HEK293T (cell line): ENCODE data around the gene LIME1.

ENCODE experiments used
- CTCF ChIA-PET: fragments of 350-600 bp; formaldehyde crosslinking; extraction: SDS; loops from one replicate; lab custom pipeline; 2021; ENCODE audit warnings: antibody characterized with exemption, inconsistent platforms; lab: Yijun Ruan, JAX
- POLR2A ChIA-PET: fragments of 350-600 bp; formaldehyde crosslinking; extraction: SDS; loops from one replicate; lab custom pipeline; 2020; ENCODE audit warnings: antibody characterized with exemption, inconsistent platforms; lab: Yijun Ruan, JAX
- DNase-seq: peaks from one replicate; pipeline ENCODE4 v3.0.0; 2012; ENCODE audit warnings: mixed read lengths; ENCODE audit errors: extremely low spot score
- ARNT ChIP-seq: fragments of 450-650 bp; IDR thresholded peaks from 2 replicates; pipeline ENCODE4 v1.6.1; 2017; ENCODE audit warnings: mild to moderate bottlenecking
- BHLHE40 ChIP-seq: fragments of 450-650 bp; IDR thresholded peaks from 2 replicates; pipeline ENCODE4 v1.6.1; 2016; ENCODE audit warnings: mild to moderate bottlenecking, moderate library complexity, borderline replicate concordance
- CTBP1 ChIP-seq: fragments of 450-650 bp; IDR thresholded peaks from 2 replicates; pipeline ENCODE4 v1.6.1; 2016; ENCODE audit warnings: borderline replicate concordance
- ELF4 ChIP-seq: fragments of 450-650 bp; IDR thresholded peaks from 2 replicates; pipeline ENCODE4 v1.6.1; 2017; ENCODE audit warnings: antibody characterized with exemption
- FOXA1 ChIP-seq: fragments of 450-650 bp; IDR thresholded peaks from 2 replicates; pipeline ENCODE4 v1.6.1; 2016; ENCODE audit warnings: mild to moderate bottlenecking
- FOXK2 ChIP-seq: fragments of 450-650 bp; IDR thresholded peaks from 2 replicates; pipeline ENCODE4 v1.6.1; 2016; ENCODE audit warnings: mild to moderate bottlenecking
- FOXM1 ChIP-seq: fragments of 450-650 bp; IDR thresholded peaks from 2 replicates; pipeline ENCODE4 v1.6.1; 2017; ENCODE audit warnings: mild to moderate bottlenecking, borderline replicate concordance
- HDGF ChIP-seq: fragments of 450-650 bp; IDR thresholded peaks from 2 replicates; pipeline ENCODE4 v1.6.1; 2017; ENCODE audit warnings: antibody characterized with exemption, borderline replicate concordance
- L3MBTL2 ChIP-seq: fragments of 450-650 bp; conservative IDR thresholded peaks from 2 replicates; pipeline ENCODE4 v1.6.1; 2016; ENCODE audit warnings: mild to moderate bottlenecking
- LEF1 ChIP-seq: fragments of 450-650 bp; IDR thresholded peaks from 2 replicates; pipeline ENCODE4 v1.6.1; 2017; ENCODE audit warnings: mild to moderate bottlenecking, borderline replicate concordance
- NFRKB ChIP-seq: fragments of 450-650 bp; IDR thresholded peaks from 2 replicates; pipeline ENCODE4 v1.6.1; 2016; ENCODE audit warnings: mild to moderate bottlenecking, moderate library complexity
- PKNOX1 ChIP-seq: fragments of 450-650 bp; IDR thresholded peaks from 2 replicates; pipeline ENCODE4 v1.6.1; 2016
- SP1 ChIP-seq: fragments of 450-650 bp; IDR thresholded peaks from 2 replicates; pipeline ENCODE4 v1.6.1; 2017
- SUZ12 ChIP-seq: fragments of 450-650 bp; IDR thresholded peaks from 2 replicates; pipeline ENCODE4 v1.6.1; 2016; ENCODE audit warnings: mild to moderate bottlenecking
- TARDBP ChIP-seq: fragments of 450-650 bp; IDR thresholded peaks from 2 replicates; pipeline ENCODE4 v1.6.1; 2016
- ZNF384 ChIP-seq: fragments of 450-650 bp; IDR thresholded peaks from 2 replicates; pipeline ENCODE4 v1.6.1; 2016

The LIME1 gene

GRCh38 chr20:63701051-63701328, 35.5 kb upstream of the LIME1 start:
- DNase-seq = peak; percentile 4
- TF ChIP-seq PKNOX1 (no peak), BHLHE40 (no peak), CTBP1 (no peak), L3MBTL2 (no peak), ZNF384 (no peak), FOXM1 (no peak), LEF1 (no peak), NFRKB (no peak), SUZ12 (no peak), ELF4 (no peak), FOXA1 (no peak), TARDBP (no peak), SP1 (no peak)
- CTCF ChIA-PET = no interaction called here
- POLR2A ChIA-PET = interaction anchor here (1.0 kb wide), 1 partner anchor 48 kb away, joined by 3 read pairs; the partner anchor contains the start of gene STMN3

GRCh38 chr20:63701329-63702035, 35.0 kb upstream of the LIME1 start:
- POLR2A ChIA-PET = interaction anchor here (1.0 kb wide), 1 partner anchor 48 kb away, joined by 3 read pairs; the partner anchor contains the start of gene STMN3
- CTCF ChIA-PET = no interaction called here
- no peak for TF ChIP-seq ZNF384
- TF ChIP-seq SUZ12 = no peak
- TF ChIP-seq ARNT = no peak
- TF ChIP-seq CTBP1 = no peak
- TF ChIP-seq FOXK2 = no peak
- no peak for TF ChIP-seq FOXA1
- TF ChIP-seq FOXM1 = no peak
- TF ChIP-seq PKNOX1 = no peak
- no peak for TF ChIP-seq SP1
- TF ChIP-seq LEF1 = no peak
- no peak for TF ChIP-seq L3MBTL2
- peak; percentile 4 for DNase-seq

GRCh38 chr20:63702036-63702665, 34.3 kb upstream of the LIME1 start:
- DNase-seq = peak; percentile 4
- no peak for TF ChIP-seq NFRKB
- no peak for TF ChIP-seq ELF4
- no peak for TF ChIP-seq LEF1
- TF ChIP-seq HDGF = no peak
- no peak for TF ChIP-seq SP1
- TF ChIP-seq PKNOX1 = no peak
- no peak for TF ChIP-seq SUZ12
- no peak for TF ChIP-seq ZNF384
- no peak for TF ChIP-seq L3MBTL2
- TF ChIP-seq BHLHE40 = no peak
- TF ChIP-seq FOXK2 = no peak
- TF ChIP-seq ARNT = no peak
- no peak for TF ChIP-seq FOXM1
- no peak for TF ChIP-seq FOXA1
- TF ChIP-seq CTBP1 = no peak
- TF ChIP-seq TARDBP = no peak
- ChIA-PET CTCF (no interaction called here), POLR2A (interaction anchor here (1.5 kb wide), 1 partner anchor 8 kb away, joined by 5 read pairs; no protein-coding TSS in a partner anchor)

- CTCF ChIA-PET = no interaction called here
- POLR2A ChIA-PET = interaction anchor here (1.5 kb wide), 1 partner anchor 9 kb away, joined by 5 read pairs; no protein-coding TSS in a partner anchor
- peak; percentile 2 for DNase-seq
- TF ChIP-seq PKNOX1 = no peak
- TF ChIP-seq FOXM1 = no peak
- TF ChIP-seq CTBP1 = no peak
- TF ChIP-seq FOXA1 = no peak
- TF ChIP-seq LEF1 = no peak
- TF ChIP-seq FOXK2 = no peak
- no peak for TF ChIP-seq SP1
- TF ChIP-seq ARNT = no peak
- TF ChIP-seq HDGF = no peak
- no peak for TF ChIP-seq NFRKB
- TF ChIP-seq TARDBP = no peak
- no peak for TF ChIP-seq L3MBTL2
- TF ChIP-seq SUZ12 = no peak
- no peak for TF ChIP-seq ELF4
- no peak for TF ChIP-seq BHLHE40
- no peak for TF ChIP-seq ZNF384
These were observed 33.6 kb upstream of the LIME1 start for GRCh38 chr20:63702751-63703470.
